ENCODE data around the gene FPGS. TPM values are rescaled to one million over a fixed set of nuclear protein-coding genes. Genes with fewer than 3 reads are reported as not detected.

The FPGS gene
- total RNA-seq, 4 donors from 2014 or later, result 46.1 to 105 (median 71.5) TPM

- Histone ChIP-seq H3K27me3 (no peaks in the 10 kb centered on the region), H3K36me3 (peaks cover 0 to 75% (median 0%) of the 10 kb centered on the region in 3 donors)
- no peak for TF ChIP-seq CTCF (IDR thresholded peaks at IDR 0.05)
- TF ChIP-seq POLR2A (IDR thresholded peaks at IDR 0.05), result no peak
Observed at GRCh38 chr9:127816728-127817127, 14.0 kb downstream of the FPGS start.

GRCh38 chr9:127817881-127818434, 15.3 kb downstream of the FPGS start:
- Histone ChIP-seq H3K27ac (no peak overlapping the region), H3K27me3 (no peaks in the 10 kb centered on the region), H3K4me3 (no peak overlapping the region), H3K4me1 (no peaks in the 10 kb centered on the region), H3K9me3 (no peaks in the 10 kb centered on the region), H3K36me3 (peaks cover 0 to 64% (median 0%) of the 10 kb centered on the region in 3 donors)
- DNase-seq, result peak in 1 of 3 donors; percentile 47
- TF ChIP-seq POLR2A (IDR thresholded peaks at IDR 0.05), result no peak
- TF ChIP-seq CTCF (IDR thresholded peaks at IDR 0.05), result no peak

More at GRCh38 chr9:127816728-127817127, 14.0 kb downstream of the FPGS start:
- Histone ChIP-seq H3K4me3 (no peak overlapping the region), H3K27ac (no peak overlapping the region), H3K9me3 (no peaks in the 10 kb centered on the region), H3K4me1 (no peaks in the 10 kb centered on the region)
- no peak for DNase-seq

GRCh38 chr9:127818574-127818973, 15.9 kb downstream of the FPGS start:
- Histone ChIP-seq H3K4me3 (no peak overlapping the region), H3K36me3 (peaks cover 0 to 58% (median 0%) of the 10 kb centered on the region in 3 donors), H3K27me3 (no peaks in the 10 kb centered on the region), H3K27ac (no peak overlapping the region), H3K4me1 (no peaks in the 10 kb centered on the region), H3K9me3 (no peaks in the 10 kb centered on the region)
- TF ChIP-seq POLR2A (IDR thresholded peaks at IDR 0.05) (no peak), CTCF (IDR thresholded peaks at IDR 0.05) (no peak)
- no peak for DNase-seq

GRCh38 chr9:127822108-127822507, 19.4 kb downstream of the FPGS start:
- no peak for DNase-seq

GRCh38 chr9:127825319-127826051, 22.8 kb downstream of the FPGS start:
- H3K9me3 ChIP-seq, result no peaks in the 10 kb centered on the region
- peak overlapping the region in 2 of 4 donors; percentile 10 to 19 for H3K27ac ChIP-seq
- no peaks in the 10 kb centered on the region for H3K36me3 ChIP-seq
- DNase-seq, result peak; percentile 35 to 71 (median 70)
- peaks cover 0 to 22% (median 0%) of the 10 kb centered on the region in 4 donors for H3K4me1 ChIP-seq
- no peak for TF ChIP-seq POLR2A (IDR thresholded peaks at IDR 0.05)
- peak in 5 of 6 experiments; percentile 4 to 47 (median 43) for TF ChIP-seq CTCF (IDR thresholded peaks at IDR 0.05)
- no peaks in the 10 kb centered on the region for H3K27me3 ChIP-seq
- no peak overlapping the region for H3K4me3 ChIP-seq

More at GRCh38 chr9:127822108-127822507, 19.4 kb downstream of the FPGS start:
- peaks cover 0 to 8% (median 0%) of the 10 kb centered on the region in 4 donors for H3K4me1 ChIP-seq
- H3K9me3 ChIP-seq, result no peaks in the 10 kb centered on the region
- H3K27me3 ChIP-seq, result no peaks in the 10 kb centered on the region
- no peak overlapping the region for H3K27ac ChIP-seq
- TF ChIP-seq POLR2A (IDR thresholded peaks at IDR 0.05), result no peak
- no peak for TF ChIP-seq CTCF (IDR thresholded peaks at IDR 0.05)
- no peak overlapping the region for H3K4me3 ChIP-seq
- peaks cover 0 to 22% (median 0%) of the 10 kb centered on the region in 3 donors for H3K36me3 ChIP-seq
